ENCODE measurements around the gene VARS2.
"Not testable (repeated sequence)": the region's sequence is repeated elsewhere in the genome, so short reads cannot be mapped to it uniquely, and the experiment has no call there.

The VARS2 gene

GRCh38 chr6:30966154-30966553 lies 52.1 kb downstream of the VARS2 start:
- no peak for DNase-seq

DNA sequence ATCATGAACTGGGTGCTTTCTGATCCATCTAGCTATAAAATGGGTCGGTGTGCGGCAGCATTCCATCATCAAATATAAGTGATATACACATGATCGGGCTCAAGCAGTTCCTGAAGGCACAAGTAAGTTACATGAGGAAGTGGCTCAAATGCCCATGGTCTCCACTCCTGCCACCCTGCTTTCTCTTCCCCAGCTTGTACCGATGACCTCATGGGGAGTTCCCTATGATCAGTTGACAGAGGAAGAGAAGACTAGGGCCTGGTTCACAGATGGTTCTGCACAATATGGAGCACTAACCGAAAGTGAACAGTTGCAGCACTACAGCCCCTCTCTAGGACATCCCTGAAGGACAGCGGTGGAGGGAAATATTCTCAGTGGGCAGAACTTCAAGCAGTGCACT lies 55.1 kb downstream of the VARS2 start:
- not testable (repeated sequence) for DNase-seq

DNA sequence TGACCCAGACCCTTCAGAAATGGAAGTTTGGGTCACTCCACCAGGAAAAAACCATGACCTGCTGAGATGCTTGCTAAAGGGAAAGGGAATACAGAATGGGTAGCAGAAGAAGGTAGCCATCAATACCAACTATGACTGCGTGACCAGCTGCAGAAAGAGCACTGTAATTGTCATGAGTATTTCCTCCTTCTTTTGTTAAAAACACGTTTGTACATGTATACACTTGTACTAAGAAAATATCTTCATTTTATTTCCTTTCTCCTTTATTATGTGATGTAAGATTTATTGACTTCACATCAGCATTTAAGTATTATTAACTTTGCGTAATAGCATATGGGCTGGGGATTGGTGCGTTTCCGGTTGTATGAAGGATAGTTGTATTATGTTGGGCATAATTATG lies 56.9 kb downstream of the VARS2 start:
- no peak for DNase-seq

DNA sequence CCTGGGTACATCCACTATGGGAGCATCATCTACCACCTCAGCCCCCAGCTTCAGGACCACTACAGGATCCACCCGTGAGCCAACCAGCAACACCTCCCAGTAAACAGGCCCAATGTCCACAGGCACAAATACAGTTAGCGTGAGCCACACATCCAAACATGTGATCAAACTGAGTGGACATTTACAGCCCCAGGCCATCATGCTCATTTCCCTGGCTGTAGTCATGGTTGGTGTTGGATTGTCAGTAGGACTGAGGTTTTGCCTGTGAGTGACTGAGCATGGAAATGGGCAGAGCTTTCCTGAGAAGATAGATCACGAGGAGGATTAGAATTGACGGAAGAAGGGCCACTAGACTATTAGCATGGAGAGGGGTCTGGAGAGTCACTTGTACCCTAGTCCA lies 58.8 kb downstream of the VARS2 start:
- no peak for DNase-seq

DNA sequence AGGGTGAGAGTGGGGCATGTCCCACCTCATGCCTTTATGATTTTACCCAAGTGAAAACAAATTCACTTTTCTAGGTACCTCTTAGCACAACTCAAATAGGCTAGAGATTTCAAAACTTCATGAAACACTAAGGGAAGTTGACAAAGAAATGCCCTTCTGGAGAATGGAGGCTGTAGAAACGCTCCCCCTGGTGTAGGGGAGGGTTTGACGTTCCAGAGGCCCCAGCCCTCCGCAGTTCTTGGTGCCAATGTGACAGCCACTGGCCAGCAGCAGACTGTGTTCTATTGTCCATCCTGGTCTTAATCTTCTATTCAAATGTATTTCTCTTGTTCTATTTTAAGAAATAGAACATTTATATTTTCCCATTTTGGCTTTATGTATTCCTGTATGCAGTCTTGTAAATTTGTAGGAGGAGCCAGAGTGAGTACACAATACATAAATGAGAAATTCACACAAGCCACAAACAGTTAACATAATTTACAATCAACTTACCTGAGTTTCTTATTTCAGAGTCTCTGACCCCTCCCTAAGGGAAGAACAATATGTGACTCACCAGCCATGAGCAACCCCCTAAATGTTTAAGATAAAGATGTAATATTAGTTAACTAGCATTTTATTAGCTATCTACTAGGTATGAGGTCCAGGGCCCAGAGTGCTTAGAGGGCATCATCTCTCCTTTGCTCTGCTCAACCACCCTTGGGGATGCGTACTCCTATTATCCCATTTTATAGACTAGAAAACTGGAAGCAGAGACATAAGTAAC lies 60.6 kb downstream of the VARS2 start:
- no peak for DNase-seq

All from activated T-cell treated with anti-CD3 and anti-CD28 coated beads, Interleukin-2, amount 50 U/mL, for 1 hour (primary cell).